ENCODE measurements around the gene AMOTL1. TPM values are rescaled to one million over a fixed set of nuclear protein-coding genes. Genes with fewer than 3 reads are reported as not detected.
"Not testable (repeated sequence)": the region's sequence is repeated elsewhere in the genome, so short reads cannot be mapped to it uniquely, and the experiment has no call there.

AMOTL1 gene
- total and polyA plus RNA-seq, 2 of the 8 experiments (the other 6 are each of a cell fraction or from before 2014, with no cell fraction given) = 9.0 to 27.6 TPM

DNA sequence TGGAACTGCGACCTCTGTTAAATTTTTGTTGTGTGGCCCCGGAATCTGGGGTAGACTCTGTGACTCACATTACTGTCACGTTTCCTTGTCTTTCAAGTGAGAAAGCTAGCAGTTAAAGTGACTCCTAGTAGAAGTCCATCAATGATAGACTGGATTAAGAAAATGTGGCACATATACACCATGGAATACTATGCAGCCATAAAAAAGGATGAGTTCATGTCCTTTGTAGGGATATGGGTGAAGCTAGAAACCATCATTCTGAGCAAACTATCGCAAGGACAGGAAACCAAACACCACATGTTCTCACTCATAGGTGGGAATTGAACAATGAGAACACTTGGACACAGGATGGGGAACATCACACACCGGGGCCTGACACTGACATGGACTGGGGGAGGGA is 23.8 kb downstream of the AMOTL1 start:
- H3K23ac ChIP-seq (ENCODE audit: insufficient read length); H3K4me2 ChIP-seq (ENCODE audit: insufficient read depth in 1 of 2, low read depth in 2 of 2, low read length in 2 of 2); FAIRE-seq; H4K20me1 ChIP-seq (replicated peaks in 1 of 2; ENCODE audit: control insufficient read depth in 1 of 2, insufficient read depth in 2 of 2, low read length in 2 of 2); H3K27me3 ChIP-seq (replicated peaks in 1 of 4; ENCODE audit: control insufficient read depth in 3 of 4, extremely low read depth in 1 of 4, insufficient read depth in 3 of 4, low read length in 3 of 4); H2AFZ ChIP-seq (ENCODE audit: low read length); H3K4me1 ChIP-seq (replicated peaks in 1 of 4; ENCODE audit: control insufficient read depth in 3 of 4, insufficient read depth in 4 of 4, low read length in 3 of 4); H2BK15ac ChIP-seq (ENCODE audit: low read length); H3K14ac ChIP-seq (ENCODE audit: insufficient read length); H3K4me3 ChIP-seq (ENCODE audit: extremely low read depth in 1 of 4, insufficient read depth in 2 of 4, low read depth in 3 of 4, low read length in 4 of 4); H2BK5ac ChIP-seq (ENCODE audit: low read depth, low read length); POLR2A ChIA-PET (ENCODE audit: partially characterized antibody); H3K79me1 ChIP-seq (ENCODE audit: low read depth, low read length); H2BK12ac ChIP-seq (ENCODE audit: low read depth, low read length); H3K27ac ChIP-seq (ENCODE audit: low read depth, low read length); DNase-seq (ENCODE audit: low read depth in 1 of 2, low spot score in 2 of 2); H3K4ac ChIP-seq (replicated peaks; ENCODE audit: insufficient read length, low read depth, low read length); H4K91ac ChIP-seq (replicated peaks; ENCODE audit: insufficient read length, low read length); H3K36me3 ChIP-seq (ENCODE audit: control insufficient read depth in 2 of 4, insufficient read depth in 4 of 4, low read length in 3 of 4); H3K56ac ChIP-seq (replicated peaks; ENCODE audit: insufficient read length, low read depth, low read length); H4K5ac ChIP-seq (ENCODE audit: insufficient read length, low read depth, low read length); H3K23me2 ChIP-seq (ENCODE audit: low read depth, low read length); H3K9ac ChIP-seq (replicated peaks in 1 of 4; ENCODE audit: extremely low read depth in 1 of 4, low read depth in 3 of 4, low read length in 3 of 4); H2BK20ac ChIP-seq (ENCODE audit: low read length); H2BK120ac ChIP-seq (replicated peaks; ENCODE audit: low read depth, low read length); H4K8ac ChIP-seq (ENCODE audit: extremely low read depth, insufficient read depth, low read length); H2AK5ac ChIP-seq (ENCODE audit: low read depth, low read length); H3K9me3 ChIP-seq (ENCODE audit: insufficient read depth in 2 of 2, low read depth in 1 of 2, low read length in 1 of 2); H3K18ac ChIP-seq (ENCODE audit: extremely low read depth, low read length): not testable (repeated sequence)
- 93% methylated on average over 5 of the region's 5 CpGs; no CpG with 5 or more reads in 1 of the 2 experiments for WGBS, 2 experiments (ENCODE audit: extremely low coverage in 1 of 2, insufficient coverage in 1 of 2, insufficient read length in 1 of 2, insufficient replicate concordance in 2 of 2, low coverage in 1 of 2, low lambda C conversion rate in 2 of 2, missing lambda C conversion rate in 1 of 2)
- H3K79me2 ChIP-seq (ENCODE audit: control insufficient read depth in 1 of 2, insufficient read depth in 2 of 2, low read length in 2 of 2) = peaks cover 0 to 79% of the 10 kb centered on the region in 2 experiments; a peak in 3 of 4 replicates
- CTCF ChIA-PET (ENCODE audit: partially characterized antibody) = interaction anchor here (1.2 to 1.6 kb wide), 3 partner anchors 12 to 105 kb away, joined by 3 to 5 read pairs (median 3); no protein-coding TSS in a partner anchor
